ENCODE measurements around the gene ITGB6. TPM values are rescaled to one million over a fixed set of nuclear protein-coding genes. Genes with fewer than 3 reads are reported as not detected.
"Not testable (repeated sequence)": the region's sequence is repeated elsewhere in the genome, so short reads cannot be mapped to it uniquely, and the experiment has no call there.

Gene ITGB6
- total RNA-seq, 1 donor from 2014 or later = 2.0 TPM

DNA sequence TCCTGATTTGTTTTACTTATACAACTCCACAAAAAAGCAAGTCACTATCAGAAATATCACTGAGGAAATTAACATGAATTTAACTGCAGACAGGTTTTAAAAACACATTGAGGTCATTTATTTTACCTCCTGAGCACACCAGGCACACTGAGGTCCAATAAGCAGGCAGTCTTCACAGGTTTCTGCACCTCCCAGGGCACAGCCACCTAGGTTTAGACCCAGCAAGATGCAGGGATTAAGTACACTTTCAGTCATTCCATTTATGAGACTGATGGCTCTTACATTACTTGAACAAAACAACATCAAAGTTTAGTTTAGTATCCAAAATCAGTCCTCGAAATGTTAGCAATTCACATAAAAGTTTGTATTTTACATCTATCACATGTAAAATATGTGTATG is 1.0 kb downstream of the ITGB6 start:
- no peaks in the 10 kb centered on the region for H3K27me3 Mint-ChIP-seq (ENCODE audit: low read depth)
- no peaks in the 10 kb centered on the region for H3K9me3 Mint-ChIP-seq (ENCODE audit: low read depth)
- H3K4me1 Mint-ChIP-seq (ENCODE audit: low read depth) = peaks cover 23% of the 10 kb centered on the region
- no peak for DNase-seq (ENCODE audit: low spot score)
- H3K27ac Mint-ChIP-seq (ENCODE audit: unreplicated experiment) = no peak overlapping the region
- TF ChIP-seq, protein P1, sequence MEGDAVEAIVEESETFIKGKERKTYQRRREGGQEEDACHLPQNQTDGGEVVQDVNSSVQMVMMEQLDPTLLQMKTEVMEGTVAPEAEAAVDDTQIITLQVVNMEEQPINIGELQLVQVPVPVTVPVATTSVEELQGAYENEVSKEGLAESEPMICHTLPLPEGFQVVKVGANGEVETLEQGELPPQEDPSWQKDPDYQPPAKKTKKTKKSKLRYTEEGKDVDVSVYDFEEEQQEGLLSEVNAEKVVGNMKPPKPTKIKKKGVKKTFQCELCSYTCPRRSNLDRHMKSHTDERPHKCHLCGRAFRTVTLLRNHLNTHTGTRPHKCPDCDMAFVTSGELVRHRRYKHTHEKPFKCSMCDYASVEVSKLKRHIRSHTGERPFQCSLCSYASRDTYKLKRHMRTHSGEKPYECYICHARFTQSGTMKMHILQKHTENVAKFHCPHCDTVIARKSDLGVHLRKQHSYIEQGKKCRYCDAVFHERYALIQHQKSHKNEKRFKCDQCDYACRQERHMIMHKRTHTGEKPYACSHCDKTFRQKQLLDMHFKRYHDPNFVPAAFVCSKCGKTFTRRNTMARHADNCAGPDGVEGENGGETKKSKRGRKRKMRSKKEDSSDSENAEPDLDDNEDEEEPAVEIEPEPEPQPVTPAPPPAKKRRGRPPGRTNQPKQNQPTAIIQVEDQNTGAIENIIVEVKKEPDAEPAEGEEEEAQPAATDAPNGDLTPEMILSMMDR (IDR thresholded peaks at IDR 0.05) = no peak
- H3K36me3 Mint-ChIP-seq (ENCODE audit: low read depth) = peaks cover 3% of the 10 kb centered on the region
- H3K4me3 Mint-ChIP-seq (ENCODE audit: unreplicated experiment) = no peak overlapping the region

DNA sequence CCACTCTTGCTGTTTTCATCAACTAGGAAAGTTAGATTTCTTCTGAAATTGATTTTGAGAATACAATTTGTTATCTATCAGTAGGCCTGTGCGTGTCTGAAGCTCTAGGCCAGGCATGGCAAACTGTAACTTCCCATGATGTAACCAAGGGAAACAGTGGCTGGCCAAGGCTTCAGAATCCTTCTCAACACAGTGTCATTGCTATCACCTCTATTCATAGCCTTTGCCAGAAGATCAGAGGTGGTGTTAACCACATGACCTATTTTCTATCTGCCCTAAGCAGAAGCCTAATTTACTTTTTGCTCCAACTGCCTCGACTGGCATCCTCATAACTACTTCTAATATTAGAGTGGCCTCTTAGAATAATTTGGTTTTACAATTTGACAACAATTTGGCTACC is 2.5 kb downstream of the ITGB6 start:
- DNase-seq (ENCODE audit: low spot score) = no peak
- no peaks in the 10 kb centered on the region for H3K27me3 Mint-ChIP-seq (ENCODE audit: low read depth)
- no peak overlapping the region for H3K27ac Mint-ChIP-seq (ENCODE audit: unreplicated experiment)
- H3K4me3 Mint-ChIP-seq (ENCODE audit: unreplicated experiment) = no peak overlapping the region
- peaks cover 3% of the 10 kb centered on the region for H3K36me3 Mint-ChIP-seq (ENCODE audit: low read depth)
- TF ChIP-seq, protein P1 (IDR thresholded peaks at IDR 0.05) = no peak
- no peaks in the 10 kb centered on the region for H3K9me3 Mint-ChIP-seq (ENCODE audit: low read depth)
- H3K4me1 Mint-ChIP-seq (ENCODE audit: low read depth) = peaks cover 10% of the 10 kb centered on the region

DNA sequence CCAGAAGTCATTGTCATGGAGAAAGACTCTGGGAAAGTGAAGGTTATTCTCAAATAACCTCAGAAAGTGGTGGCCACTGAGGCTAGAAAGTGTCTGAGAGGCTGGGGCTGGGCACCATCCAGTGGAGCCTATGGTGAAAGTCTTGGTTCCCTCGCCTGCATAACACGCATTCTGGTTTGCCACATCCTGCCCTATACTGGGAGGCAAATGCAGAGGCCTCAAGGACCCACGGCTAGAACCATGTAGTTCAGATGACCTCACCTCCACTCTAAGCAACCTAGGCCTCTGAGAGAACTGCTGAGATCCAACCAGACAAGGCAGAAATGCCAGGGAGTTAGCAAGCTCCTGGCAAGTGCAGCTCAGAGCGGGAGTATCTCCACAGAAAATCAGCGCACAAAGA is 5.1 kb downstream of the ITGB6 start:
- TF ChIP-seq, protein P1 (IDR thresholded peaks at IDR 0.05) = no peak
- DNase-seq (ENCODE audit: low spot score) = no peak
- Mint-ChIP-seq H3K4me3 (ENCODE audit: unreplicated experiment) (no peak overlapping the region), H3K27me3 (ENCODE audit: low read depth) (no peaks in the 10 kb centered on the region), H3K9me3 (ENCODE audit: low read depth) (no peaks in the 10 kb centered on the region), H3K4me1 (ENCODE audit: low read depth) (no peaks in the 10 kb centered on the region), H3K27ac (ENCODE audit: unreplicated experiment) (no peak overlapping the region), H3K36me3 (ENCODE audit: low read depth) (no peaks in the 10 kb centered on the region)

DNA sequence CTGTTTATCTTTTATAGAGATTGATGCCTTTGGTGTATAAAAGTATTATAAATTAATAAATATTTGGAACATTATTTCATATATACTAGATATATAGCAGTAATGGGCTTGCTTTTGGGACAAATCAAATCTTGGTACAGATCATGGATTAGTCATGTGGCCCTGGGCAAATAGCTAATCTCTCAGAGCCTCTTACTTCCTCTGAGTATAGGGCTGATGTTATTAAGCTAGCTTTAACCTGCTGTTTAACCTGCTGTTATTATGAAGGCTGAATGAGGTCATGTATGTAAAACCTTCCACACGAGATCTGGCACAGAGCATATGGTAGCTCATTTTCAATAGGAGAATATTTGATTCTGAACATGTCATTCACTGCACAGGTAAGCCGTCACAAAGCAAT is 5.7 kb downstream of the ITGB6 start:
- DNase-seq (ENCODE audit: low spot score) = no peak
- no peaks in the 10 kb centered on the region for H3K9me3 Mint-ChIP-seq (ENCODE audit: low read depth)
- TF ChIP-seq, protein P1 (IDR thresholded peaks at IDR 0.05) = no peak
- no peak overlapping the region for H3K27ac Mint-ChIP-seq (ENCODE audit: unreplicated experiment)
- no peaks in the 10 kb centered on the region for H3K4me1 Mint-ChIP-seq (ENCODE audit: low read depth)
- H3K36me3 Mint-ChIP-seq (ENCODE audit: low read depth) = no peaks in the 10 kb centered on the region
- H3K4me3 Mint-ChIP-seq (ENCODE audit: unreplicated experiment) = no peak overlapping the region
- H3K27me3 Mint-ChIP-seq (ENCODE audit: low read depth) = no peaks in the 10 kb centered on the region

DNA sequence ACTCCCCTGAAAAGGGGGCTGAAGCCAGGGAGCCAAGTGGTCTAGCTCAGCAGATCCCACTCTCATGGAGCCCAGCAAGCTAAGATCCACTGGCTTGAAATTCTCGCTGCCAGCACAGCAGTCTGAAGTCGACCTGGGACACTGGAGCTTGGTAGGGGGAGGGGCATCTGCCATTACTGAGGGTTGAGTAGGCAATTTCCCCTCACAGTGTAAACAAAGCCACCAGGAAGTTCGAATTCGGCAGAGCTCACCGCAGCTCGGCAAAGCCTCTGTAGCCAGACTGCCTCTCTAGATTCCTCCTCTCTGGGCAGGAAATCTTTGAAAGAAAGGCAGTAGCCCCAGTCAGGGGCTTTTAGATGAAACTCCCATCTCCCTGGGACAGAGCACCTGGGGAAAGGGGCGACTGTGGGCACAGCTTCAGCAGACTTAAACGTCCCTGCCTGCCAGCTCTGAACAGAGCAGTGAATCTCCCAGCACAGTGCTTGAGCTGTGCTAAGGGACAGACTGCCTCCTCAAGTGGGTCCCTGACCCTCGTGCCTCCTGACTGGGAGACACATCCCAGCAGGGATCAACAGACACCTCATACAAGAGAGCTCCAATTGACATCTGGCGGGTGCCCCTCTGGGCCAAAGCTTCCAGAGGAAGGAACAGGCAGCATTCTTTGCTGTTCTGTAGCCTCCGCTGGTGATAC is 18.8 kb downstream of the ITGB6 start:
- H3K27ac Mint-ChIP-seq (ENCODE audit: unreplicated experiment) = peak overlapping the region; percentile 17
- peaks cover 19% of the 10 kb centered on the region for H3K36me3 Mint-ChIP-seq (ENCODE audit: low read depth)
- H3K9me3 Mint-ChIP-seq (ENCODE audit: low read depth) = peaks cover 40% of the 10 kb centered on the region
- H3K27me3 Mint-ChIP-seq (ENCODE audit: low read depth); DNase-seq (ENCODE audit: low spot score): not testable (repeated sequence)
- H3K4me3 Mint-ChIP-seq (ENCODE audit: unreplicated experiment) = peak overlapping the region; percentile 16
- H3K4me1 Mint-ChIP-seq (ENCODE audit: low read depth) = peaks cover 11% of the 10 kb centered on the region

DNA sequence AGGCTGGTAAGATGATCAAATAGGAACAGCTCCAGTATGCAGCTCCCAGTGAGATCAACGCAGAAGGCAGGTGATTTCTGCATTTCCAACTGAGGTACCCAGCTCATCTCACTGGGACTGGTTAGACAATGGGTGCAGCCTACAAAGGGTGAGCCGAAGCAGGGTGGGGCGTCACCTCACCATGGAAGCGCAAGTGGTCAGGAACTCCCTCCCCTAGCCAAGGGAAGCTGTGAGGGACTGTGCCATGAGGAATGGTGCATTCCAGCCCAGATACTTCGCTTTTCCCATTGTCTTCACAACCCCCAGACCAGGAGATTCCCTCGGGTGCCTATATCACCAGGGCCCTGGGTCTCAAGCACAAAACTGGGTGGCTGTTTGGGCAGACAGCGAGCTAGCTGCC is 19.4 kb downstream of the ITGB6 start:
- H3K36me3 Mint-ChIP-seq (ENCODE audit: low read depth) = peaks cover 15% of the 10 kb centered on the region
- not testable (repeated sequence) for H3K27me3 Mint-ChIP-seq (ENCODE audit: low read depth); DNase-seq (ENCODE audit: low spot score); H3K4me3 Mint-ChIP-seq (ENCODE audit: unreplicated experiment); H3K27ac Mint-ChIP-seq (ENCODE audit: unreplicated experiment)
- H3K4me1 Mint-ChIP-seq (ENCODE audit: low read depth) = peaks cover 11% of the 10 kb centered on the region
- H3K9me3 Mint-ChIP-seq (ENCODE audit: low read depth) = peaks cover 34% of the 10 kb centered on the region
